Endothelial cell of umbilical vein (primary cell): ENCODE data around the gene MYO9B. TPM values are rescaled to one million over a fixed set of nuclear protein-coding genes. Genes with fewer than 3 reads are reported as not detected.

Experiments used
- BruUV-seq: library from RNA; stranded (reverse); fragments of 400-500 nt; replicated peaks from 2 replicates; lab custom pipeline; 2021; lab: Mats Ljungman, UMichigan
- CTCF ChIA-PET: fragments of 300-600, 350-600 bp; sonication (Branson Sonifier 250); formaldehyde crosslinking; loops from one replicate; lab custom pipeline; 2021; ENCODE audit warnings: antibody characterized with exemption, inconsistent platforms; lab: Charles Lee
- POLR2A ChIA-PET: fragments of 300-600, 350-600 bp; sonication (Branson Sonifier 250); formaldehyde crosslinking; loops from one replicate; lab custom pipeline; 2021; ENCODE audit warnings: antibody characterized with exemption, inconsistent platforms; lab: Charles Lee
- DNase-seq: peaks from one replicate; pipeline ENCODE4 v3.0.0-alpha.2; 2011; ENCODE audit warnings: low read depth, low spot score
- FAIRE-seq: peaks from 2 replicates; lab custom pipeline; 2011; peaks lifted over from hg19 to GRCh38; lab: Jason Lieb, UNC
- H2AFZ ChIP-seq: 2 replicates; pipeline ENCODE4 v1.6.0; 2012; ENCODE audit warnings: low read depth, low read length, control low read depth, inconsistent platforms
- H3K27ac ChIP-seq: 2 replicates; pipeline ENCODE4 v1.5.1; 2011; ENCODE audit warnings: low read depth, mild to moderate bottlenecking, control low read depth, low read length, moderate library complexity; ENCODE audit not compliant: insufficient read depth
- H3K27me3 ChIP-seq, 2 experiments: 2 replicates each; pipeline versions ENCODE4 v1.6.0 to v1.6.1; 2011; ENCODE audit warnings: low read length in 2 of 2, mixed read lengths in 1 of 2; ENCODE audit not compliant: control insufficient read depth in 2 of 2, insufficient read depth in 2 of 2
- H3K36me3 ChIP-seq, 2 experiments: 2 replicates in 1 of 2; 3 replicates in 1 of 2; pipeline ENCODE4 v1.5.1; 2011; ENCODE audit warnings: low read length in 2 of 2, mild to moderate bottlenecking in 1 of 2, moderate library complexity in 1 of 2; ENCODE audit not compliant: control insufficient read depth in 2 of 2, insufficient read depth in 2 of 2; ENCODE audit errors: extremely low read depth in 1 of 2
- H3K4me1 ChIP-seq: 3 replicates; pipeline ENCODE4 v1.5.1; 2011; ENCODE audit warnings: mild to moderate bottlenecking, low read length; ENCODE audit not compliant: control insufficient read depth, insufficient read depth; ENCODE audit errors: extremely low read depth
- H3K4me2 ChIP-seq: 2 replicates; pipeline ENCODE4 v1.6.1; 2011; ENCODE audit warnings: low read length, control low read depth, mixed read lengths; ENCODE audit not compliant: insufficient read depth
- H3K4me3 ChIP-seq, 3 experiments: fragments of 200-600 bp in 1 of 3; sonication (generic), shearing (Covaris generic) in 1 of 3; replicated peaks in 1 of 3; 2 replicates each; pipeline ENCODE4 v1.5.1; 2011 to 2016; ENCODE audit warnings: control low read depth in 3 of 3, low read length in 3 of 3, mild to moderate bottlenecking in 2 of 3, inconsistent platforms in 1 of 3, low read depth in 1 of 3, moderate library complexity in 1 of 3; ENCODE audit not compliant: insufficient read depth in 1 of 3
- H3K79me2 ChIP-seq: 2 replicates; pipeline ENCODE4 v1.6.0; 2012; ENCODE audit warnings: low read length, inconsistent platforms; ENCODE audit not compliant: control insufficient read depth, insufficient read depth
- H3K9ac ChIP-seq: replicated peaks from 2 replicates; pipeline ENCODE3; 2011; ENCODE audit warnings: low read length, control low read depth; ENCODE audit not compliant: insufficient read depth; ENCODE audit errors: extremely low read depth
- H3K9me1 ChIP-seq: replicated peaks from 3 replicates; pipeline ENCODE4 v1.6.0; 2011; ENCODE audit warnings: mild to moderate bottlenecking, low read length; ENCODE audit not compliant: control insufficient read depth, insufficient read depth; ENCODE audit errors: extremely low read depth
- H3K9me3 ChIP-seq: replicated peaks from 2 replicates; pipeline ENCODE4 v1.5.1; 2012; ENCODE audit warnings: low read length, inconsistent platforms; ENCODE audit not compliant: control insufficient read depth, insufficient read depth
- H4K20me1 ChIP-seq: replicated peaks from 2 replicates; pipeline ENCODE3; 2011; ENCODE audit warnings: mild to moderate bottlenecking, low read length; ENCODE audit not compliant: control insufficient read depth, insufficient read depth; ENCODE audit errors: extremely low read depth
- EZH2 ChIP-seq: IDR thresholded peaks from 2 replicates; pipeline ENCODE4 v1.6.1; 2012; ENCODE audit warnings: borderline replicate concordance, low read depth, mild to moderate bottlenecking, moderate library complexity, low read length, inconsistent platforms; ENCODE audit not compliant: severe bottlenecking
- FOS ChIP-seq: IDR thresholded peaks from 2 replicates; pipeline ENCODE4 v1.6.1; 2011; ENCODE audit warnings: mild to moderate bottlenecking, low read length, moderate library complexity, borderline replicate concordance; ENCODE audit not compliant: insufficient read depth
- GATA2 ChIP-seq: IDR thresholded peaks from 2 replicates; pipeline ENCODE4 v1.7.0; 2011; ENCODE audit warnings: low read depth, mild to moderate bottlenecking, moderate library complexity, mixed read lengths, low read length; ENCODE audit not compliant: insufficient read length, insufficient read depth
- JUN ChIP-seq: IDR thresholded peaks from 2 replicates; pipeline ENCODE4 v1.6.1; 2011; ENCODE audit warnings: borderline replicate concordance, low read depth; ENCODE audit not compliant: insufficient read length, insufficient read depth
- MYC ChIP-seq: IDR thresholded peaks from one replicate; pipeline ENCODE4 v1.6.1; 2011; ENCODE audit warnings: mild to moderate bottlenecking, low read depth, low read length
- POLR2A ChIP-seq: IDR thresholded peaks from 2 replicates; pipeline ENCODE4 v1.6.1; 2012; ENCODE audit warnings: low read depth, mild to moderate bottlenecking, control low read depth, low read length
- POLR2AphosphoS5 ChIP-seq: IDR thresholded peaks from 2 replicates; pipeline ENCODE4 v1.6.1; 2012; ENCODE audit warnings: low read depth, mild to moderate bottlenecking, control low read depth, low read length, moderate library complexity; ENCODE audit not compliant: insufficient read depth
- dilution Hi-C: fragments of 300-500 bp; cut with MboI; formaldehyde crosslinking; loops from one replicate; pipeline ENCODE4 v1.15.0; 2019; ENCODE audit warnings: low sequenced_read_pairs; ENCODE audit not compliant: extremely low pct_ligation_motif_present
- intact Hi-C: fragments of 100-400 bp; cut with micrococcal nuclease; formaldehyde crosslinking; loops from one replicate; pipeline ENCODE4 v1.10.0; 2022
- polyA plus RNA-seq, 4 experiments: library from polyadenylated mRNA; depleted of rRNA in 3 of 4; stranded (reverse) in 3 of 4; unstranded in 1 of 4; fragments of >200 nt; gene quantifications; 2 replicates each; pipeline versions ENCODE4 v1.2.1 to v1.2.3, GENCODE V29; 2011 to 2012; ENCODE audit warnings: missing spikeins in 1 of 4
- total RNA-seq: library from RNA; stranded (reverse); gene quantifications from 2 replicates; pipeline ENCODE4 v1.2.3, GENCODE V29; 2021
- TF ChIP-seq, protein P1 (sequence below): IDR thresholded peaks from 2 replicates; pipeline ENCODE4 v1.6.1; 2011; ENCODE audit not compliant: insufficient read depth, insufficient read length
- TF ChIP-seq, protein P2 (sequence below), 2 donors: IDR thresholded peaks; 1 replicate in 1 of 2; 2 replicates in 1 of 2; pipeline ENCODE4 v1.5.1; 2011; ENCODE audit warnings: low read length in 2 of 2, mild to moderate bottlenecking in 2 of 2, moderate library complexity in 2 of 2, control low read depth in 1 of 2, inconsistent platforms in 1 of 2, low read depth in 1 of 2; ENCODE audit not compliant: insufficient read depth in 1 of 2; ENCODE audit errors: extremely low read depth in 1 of 2

Gene MYO9B
- total and polyA plus RNA-seq, 2 donors (not counting 3 experiments of a cell fraction or from before 2014, with no cell fraction given) = 64.4 to 119 TPM

DNA sequence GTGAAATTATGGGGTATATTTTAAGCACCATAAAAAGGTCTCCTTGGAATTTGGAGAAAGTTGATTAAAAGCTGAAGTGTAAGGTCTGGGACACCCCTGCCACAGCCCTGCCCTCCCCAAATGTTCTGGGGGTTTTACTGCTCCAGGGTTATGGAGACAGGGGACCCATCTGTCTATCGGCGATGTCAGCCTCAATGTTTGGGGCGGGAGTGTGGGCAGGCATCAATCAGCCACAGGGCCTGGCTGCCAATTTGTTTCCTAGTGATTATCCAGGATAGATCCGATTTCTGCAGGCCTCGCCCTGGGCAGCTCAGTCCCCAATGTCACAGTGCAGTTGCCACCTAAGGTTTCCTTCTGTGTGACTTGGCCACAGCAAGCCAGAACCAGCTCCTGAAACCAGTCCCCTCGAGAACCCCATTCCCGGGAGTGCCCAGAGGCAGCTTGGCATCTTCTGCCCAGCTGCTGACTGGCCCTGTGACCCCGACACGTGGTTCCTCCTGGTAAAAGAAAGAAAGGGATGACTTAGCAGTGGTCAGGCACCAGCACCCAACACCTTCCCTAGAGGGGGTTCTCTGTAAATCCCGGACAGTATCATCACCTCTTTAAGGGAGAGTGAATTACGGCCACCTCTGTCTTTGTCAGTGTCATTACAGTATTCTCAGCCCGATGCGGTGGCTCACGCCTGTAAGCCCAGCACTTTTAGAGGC, 41.6 kb downstream of the MYO9B start:
- TF ChIP-seq EZH2 (no peak), POLR2A (no peak), JUN (no peak), GATA2 (no peak), POLR2AphosphoS5 (no peak)
- TF ChIP-seq, protein P1, sequence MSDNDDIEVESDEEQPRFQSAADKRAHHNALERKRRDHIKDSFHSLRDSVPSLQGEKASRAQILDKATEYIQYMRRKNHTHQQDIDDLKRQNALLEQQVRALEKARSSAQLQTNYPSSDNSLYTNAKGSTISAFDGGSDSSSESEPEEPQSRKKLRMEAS = no peak
- Histone ChIP-seq H3K4me2 (no peak overlapping the region), H4K20me1 (no peaks in the 10 kb centered on the region), H3K4me3 (no peak overlapping the region), H3K79me2 (peaks cover 50% of the 10 kb centered on the region), H3K27me3 (no peaks in the 10 kb centered on the region), H2AFZ (no peak overlapping the region), H3K4me1 (no peaks in the 10 kb centered on the region), H3K9me3 (no peaks in the 10 kb centered on the region), H3K27ac (no peak overlapping the region), H3K36me3 (peaks cover 2 to 6% of the 10 kb centered on the region in 2 experiments), H3K9me1 (no peaks in the 10 kb centered on the region), H3K9ac (no peak overlapping the region)
- intact Hi-C loops (no loop called here), dilution Hi-C loops (no loop called here)
- ChIA-PET POLR2A (no interaction called here), CTCF (interaction anchor here (0.6 kb wide), 1 partner anchor 30 kb away, joined by 3 read pairs; no protein-coding TSS in a partner anchor)
- DNase-seq = no peak
- no TSS peak for BruUV-seq
- FAIRE-seq = no peak

DNA sequence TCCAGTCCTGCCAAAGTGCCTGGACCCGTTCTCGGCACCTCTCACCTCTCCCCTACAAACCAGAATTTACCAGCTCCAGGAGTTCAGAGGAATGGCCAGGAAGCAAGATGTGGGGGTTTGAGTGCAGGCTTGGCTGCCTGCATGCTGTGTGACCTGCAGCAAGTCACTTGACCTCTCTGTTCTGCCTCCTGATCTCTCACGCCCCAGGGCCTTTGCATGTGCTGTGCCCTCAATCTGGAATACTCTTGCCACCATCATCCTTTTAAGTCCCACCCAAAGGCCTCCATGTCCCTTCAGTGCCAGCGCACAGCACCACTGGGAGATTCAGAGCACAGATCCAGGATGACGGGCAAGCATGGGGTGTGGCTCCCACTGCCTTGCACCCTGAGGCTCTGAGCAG, 43.4 kb downstream of the MYO9B start:
- Histone ChIP-seq H3K9me3 (no peaks in the 10 kb centered on the region), H3K4me3 (no peak overlapping the region), H3K79me2 (peaks cover 38% of the 10 kb centered on the region), H3K9me1 (no peaks in the 10 kb centered on the region), H3K27me3 (no peaks in the 10 kb centered on the region), H2AFZ (no peak overlapping the region), H3K4me1 (no peaks in the 10 kb centered on the region), H3K9ac (no peak overlapping the region), H4K20me1 (no peaks in the 10 kb centered on the region), H3K27ac (no peak overlapping the region), H3K4me2 (no peak overlapping the region), H3K36me3 (peaks cover 2% of the 10 kb centered on the region in 2 experiments)
- TF ChIP-seq, protein P2, sequence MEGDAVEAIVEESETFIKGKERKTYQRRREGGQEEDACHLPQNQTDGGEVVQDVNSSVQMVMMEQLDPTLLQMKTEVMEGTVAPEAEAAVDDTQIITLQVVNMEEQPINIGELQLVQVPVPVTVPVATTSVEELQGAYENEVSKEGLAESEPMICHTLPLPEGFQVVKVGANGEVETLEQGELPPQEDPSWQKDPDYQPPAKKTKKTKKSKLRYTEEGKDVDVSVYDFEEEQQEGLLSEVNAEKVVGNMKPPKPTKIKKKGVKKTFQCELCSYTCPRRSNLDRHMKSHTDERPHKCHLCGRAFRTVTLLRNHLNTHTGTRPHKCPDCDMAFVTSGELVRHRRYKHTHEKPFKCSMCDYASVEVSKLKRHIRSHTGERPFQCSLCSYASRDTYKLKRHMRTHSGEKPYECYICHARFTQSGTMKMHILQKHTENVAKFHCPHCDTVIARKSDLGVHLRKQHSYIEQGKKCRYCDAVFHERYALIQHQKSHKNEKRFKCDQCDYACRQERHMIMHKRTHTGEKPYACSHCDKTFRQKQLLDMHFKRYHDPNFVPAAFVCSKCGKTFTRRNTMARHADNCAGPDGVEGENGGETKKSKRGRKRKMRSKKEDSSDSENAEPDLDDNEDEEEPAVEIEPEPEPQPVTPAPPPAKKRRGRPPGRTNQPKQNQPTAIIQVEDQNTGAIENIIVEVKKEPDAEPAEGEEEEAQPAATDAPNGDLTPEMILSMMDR (IDR thresholded peaks at IDR 0.05; ENCODE audit: extremely low read depth in 1 of 2, insufficient read depth in 1 of 2, low read depth in 1 of 2, low read length in 2 of 2) = no peak
- TF ChIP-seq, protein P1 = no peak
- no peak for TF ChIP-seq JUN
- no peak for TF ChIP-seq MYC
- TF ChIP-seq FOS = no peak
- TF ChIP-seq GATA2 = no peak
- no peak for TF ChIP-seq EZH2
- DNase-seq = no peak
- ChIA-PET POLR2A (interaction anchor here (0.6 kb wide), 1 partner anchor 34 kb away, joined by 6 read pairs; no protein-coding TSS in a partner anchor), CTCF (no interaction called here)
- intact Hi-C loops (no loop called here), dilution Hi-C loops (no loop called here)
- BruUV-seq = no TSS peak
- FAIRE-seq = no peak
